ENCODE measurements around the gene GADL1. TPM values are rescaled to one million over a fixed set of nuclear protein-coding genes. Genes with fewer than 3 reads are reported as not detected.

The GADL1 gene
- total RNA-seq, 1 donor from 2014 or later = 3.1 TPM

DNA sequence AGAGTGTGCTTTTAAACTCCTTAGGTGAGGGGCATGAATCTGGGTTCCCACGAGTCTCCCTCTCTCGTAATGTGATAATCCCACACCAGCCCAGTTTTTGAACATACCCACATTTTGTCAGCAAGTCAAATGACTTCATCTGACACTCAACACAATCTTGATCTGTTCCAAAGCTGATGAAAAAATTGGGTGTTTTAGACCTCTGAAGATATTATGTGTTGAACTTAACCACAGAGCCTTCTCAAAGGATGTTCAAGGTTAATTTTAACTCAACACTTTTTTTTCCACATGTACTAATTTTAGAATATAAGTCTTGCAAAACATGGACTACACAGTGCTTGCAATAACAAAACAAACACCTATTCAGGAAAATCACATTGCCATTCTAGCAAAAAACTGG lies 164.9 kb downstream of the GADL1 start:
- Mint-ChIP-seq H3K36me3 (no peaks in the 10 kb centered on the region), H3K9me3 (no peaks in the 10 kb centered on the region), H3K4me1 (ENCODE audit: unreplicated experiment) (no peaks in the 10 kb centered on the region), H3K27me3 (no peaks in the 10 kb centered on the region), H3K4me3 (no peak overlapping the region), H3K27ac (no peak overlapping the region)
- DNase-seq (ENCODE audit: extremely low spot score, unreplicated experiment) = no peak
- no peak for TF ChIP-seq CTCF (conservative IDR thresholded peaks at IDR 0.05)

DNA sequence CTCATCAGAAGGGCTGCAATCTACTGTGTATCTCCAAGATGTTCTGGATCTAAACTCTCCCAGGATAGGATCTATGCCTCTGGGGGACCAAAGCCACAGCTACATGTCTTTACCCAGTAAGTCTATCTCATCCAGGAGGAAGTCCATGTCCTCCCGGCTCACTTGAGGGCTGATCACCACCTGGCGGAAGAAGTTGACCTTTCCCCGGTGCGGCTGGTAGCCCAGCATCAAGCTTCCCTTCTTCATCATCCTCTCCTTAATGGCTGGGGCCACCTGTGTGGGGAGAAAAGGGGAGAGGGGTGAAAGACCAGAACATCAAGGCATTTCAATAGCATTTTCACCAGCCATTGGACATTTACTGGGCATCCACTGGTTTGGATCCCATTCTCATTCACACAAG lies 166.3 kb downstream of the GADL1 start:
- Mint-ChIP-seq H3K4me3 (no peak overlapping the region), H3K27me3 (no peaks in the 10 kb centered on the region), H3K9me3 (no peaks in the 10 kb centered on the region), H3K27ac (no peak overlapping the region), H3K4me1 (ENCODE audit: unreplicated experiment) (no peaks in the 10 kb centered on the region), H3K36me3 (no peaks in the 10 kb centered on the region)
- no peak for TF ChIP-seq CTCF (conservative IDR thresholded peaks at IDR 0.05)
- no peak for DNase-seq (ENCODE audit: extremely low spot score, unreplicated experiment)

- TF ChIP-seq CTCF (conservative IDR thresholded peaks at IDR 0.05) = no peak
- no peaks in the 10 kb centered on the region for H3K27me3 Mint-ChIP-seq
- H3K4me3 Mint-ChIP-seq = no peak overlapping the region
- H3K4me1 Mint-ChIP-seq (ENCODE audit: unreplicated experiment) = peaks cover 4% of the 10 kb centered on the region
- no peak overlapping the region for H3K27ac Mint-ChIP-seq
- DNase-seq (ENCODE audit: extremely low spot score, unreplicated experiment) = no peak
- peaks cover 5% of the 10 kb centered on the region for H3K9me3 Mint-ChIP-seq
- no peaks in the 10 kb centered on the region for H3K36me3 Mint-ChIP-seq
Observed at GRCh38 chr3:30724863-30725262, 169.6 kb downstream of the GADL1 start.

GRCh38 chr3:30723211-30723610 lies 171.2 kb downstream of the GADL1 start:
- Mint-ChIP-seq H3K36me3 (no peaks in the 10 kb centered on the region), H3K9me3 (peaks cover 5% of the 10 kb centered on the region), H3K27ac (no peak overlapping the region), H3K27me3 (no peaks in the 10 kb centered on the region), H3K4me1 (ENCODE audit: unreplicated experiment) (peaks cover 4% of the 10 kb centered on the region), H3K4me3 (no peak overlapping the region)
- TF ChIP-seq CTCF (conservative IDR thresholded peaks at IDR 0.05) = no peak
- DNase-seq (ENCODE audit: extremely low spot score, unreplicated experiment) = no peak

DNA sequence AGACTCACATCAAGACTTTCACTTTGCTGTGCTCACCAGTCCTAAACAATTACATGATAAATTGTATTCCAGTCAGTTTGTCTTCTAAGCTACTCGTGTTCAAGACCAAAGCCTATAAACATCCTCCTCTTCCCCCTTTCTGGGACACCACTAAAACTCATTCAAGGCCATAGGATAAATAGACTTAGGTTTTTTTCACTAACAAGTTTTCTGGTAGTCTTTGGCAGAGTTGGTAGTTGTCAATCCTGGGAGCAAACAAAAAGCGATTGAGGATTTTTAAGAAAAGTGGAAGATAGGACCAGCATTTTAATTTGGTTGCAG lies 173.2 kb downstream of the GADL1 start:
- DNase-seq (ENCODE audit: extremely low spot score, unreplicated experiment) = no peak
- peaks cover 4% of the 10 kb centered on the region for H3K4me1 Mint-ChIP-seq (ENCODE audit: unreplicated experiment)

More for the DNA sequence above, 173.2 kb downstream of the GADL1 start:
- TF ChIP-seq CTCF (conservative IDR thresholded peaks at IDR 0.05) = no peak
- Mint-ChIP-seq H3K27me3 (no peaks in the 10 kb centered on the region), H3K4me3 (no peak overlapping the region), H3K27ac (no peak overlapping the region), H3K36me3 (no peaks in the 10 kb centered on the region), H3K9me3 (peaks cover 5% of the 10 kb centered on the region)
